Erythroblast (primary cell): ENCODE results near the gene FH.

Experiments
- GATA1 ChIP-seq: IDR thresholded peaks from 2 replicates; pipeline ENCODE4 v1.6.1; 2011; ENCODE audit warnings: low read depth, mild to moderate bottlenecking, control low read depth, low read length, moderate library complexity
- POLR2A ChIP-seq: IDR thresholded peaks from 2 replicates; pipeline ENCODE4 v1.6.1; 2011; ENCODE audit warnings: mild to moderate bottlenecking, low read length

DNA sequence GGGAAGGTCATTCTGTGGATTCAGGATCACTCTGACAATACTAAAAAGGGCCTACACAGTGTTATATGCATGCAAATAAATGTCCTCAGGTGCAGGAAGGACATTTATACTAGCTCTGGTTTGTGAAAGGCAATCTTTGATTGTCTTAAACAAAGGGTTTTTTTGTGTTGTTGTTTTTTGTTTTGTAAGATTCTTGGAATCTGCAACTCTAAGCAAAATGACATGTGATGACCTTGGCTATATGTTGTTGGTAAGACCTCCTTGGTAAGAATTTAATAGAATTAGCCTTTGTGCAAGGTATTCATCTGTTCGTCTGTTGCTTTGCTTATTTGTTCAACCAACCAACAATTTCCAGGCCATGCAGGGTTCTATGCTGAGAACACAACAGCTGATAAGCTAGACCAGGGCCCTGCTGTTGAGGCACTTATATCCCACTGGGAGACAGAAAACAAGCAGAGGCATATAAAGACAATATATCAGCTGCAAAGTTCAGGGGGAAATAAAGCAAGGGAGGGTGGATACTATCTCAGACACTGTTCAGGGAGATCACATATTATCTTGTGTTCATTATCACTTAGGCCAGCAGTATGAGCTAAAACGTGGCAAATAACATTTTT, 60.3 kb downstream of the FH start:
- TF ChIP-seq POLR2A: no peak
- TF ChIP-seq GATA1: no peak
